DMS53 treated with DMSO at 0.1 percent for 48 hours (cell line): ENCODE data around the gene ARPC1A.
A peak's percentile ranks its signal among the peaks of the same experiment; 100 is the strongest.
"Not testable (repeated sequence)": the region's sequence is repeated elsewhere in the genome, so short reads cannot be mapped to it uniquely, and the experiment has no call there.

Experiments used
- DNase-seq: peaks from one replicate; lab custom pipeline; 2025; ENCODE audit not compliant: unreplicated experiment; lab: John Stamatoyannopoulos, UW

The ARPC1A gene

DNA sequence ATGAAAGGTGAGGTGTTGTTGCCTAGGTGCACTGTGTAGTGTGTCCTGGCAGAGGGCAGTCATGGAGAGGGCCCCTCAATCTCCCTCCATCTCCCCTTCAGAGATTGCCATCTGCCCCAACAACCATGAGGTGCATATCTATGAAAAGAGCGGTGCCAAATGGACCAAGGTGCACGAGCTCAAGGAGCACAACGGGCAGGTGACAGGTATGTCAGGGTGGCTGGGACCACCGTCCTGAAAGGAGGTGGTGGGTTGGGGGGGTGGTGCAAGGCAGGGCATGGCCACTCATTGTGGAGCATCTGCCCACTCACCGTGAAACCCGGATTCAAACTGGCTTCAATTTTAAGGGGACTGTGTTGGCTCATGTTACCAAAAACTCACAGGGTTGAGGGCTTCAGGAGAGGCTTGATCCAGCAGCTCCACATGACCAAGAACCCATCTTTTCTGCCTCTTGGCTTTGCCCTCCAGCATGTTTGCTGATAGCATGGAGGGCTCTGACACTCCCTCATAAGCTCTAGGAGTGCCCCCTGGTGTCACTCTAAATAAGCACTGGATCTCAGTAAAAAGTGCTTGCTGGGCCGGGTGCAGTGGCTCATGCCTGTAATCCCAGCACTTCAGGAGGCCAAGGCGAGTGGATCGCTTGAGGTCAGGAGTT, 61.0 kb downstream of the ARPC1A start:
- no peak for DNase-seq

- DNase-seq = not testable (repeated sequence)
Observed at GRCh38 chr7:99387239-99387635, 61.5 kb downstream of the ARPC1A start.

GRCh38 chr7:99387912-99388311, 62.2 kb downstream of the ARPC1A start:
- DNase-seq = no peak

- no peak for DNase-seq
Observed at GRCh38 chr7:99389772-99390171, 64.1 kb downstream of the ARPC1A start.

DNA sequence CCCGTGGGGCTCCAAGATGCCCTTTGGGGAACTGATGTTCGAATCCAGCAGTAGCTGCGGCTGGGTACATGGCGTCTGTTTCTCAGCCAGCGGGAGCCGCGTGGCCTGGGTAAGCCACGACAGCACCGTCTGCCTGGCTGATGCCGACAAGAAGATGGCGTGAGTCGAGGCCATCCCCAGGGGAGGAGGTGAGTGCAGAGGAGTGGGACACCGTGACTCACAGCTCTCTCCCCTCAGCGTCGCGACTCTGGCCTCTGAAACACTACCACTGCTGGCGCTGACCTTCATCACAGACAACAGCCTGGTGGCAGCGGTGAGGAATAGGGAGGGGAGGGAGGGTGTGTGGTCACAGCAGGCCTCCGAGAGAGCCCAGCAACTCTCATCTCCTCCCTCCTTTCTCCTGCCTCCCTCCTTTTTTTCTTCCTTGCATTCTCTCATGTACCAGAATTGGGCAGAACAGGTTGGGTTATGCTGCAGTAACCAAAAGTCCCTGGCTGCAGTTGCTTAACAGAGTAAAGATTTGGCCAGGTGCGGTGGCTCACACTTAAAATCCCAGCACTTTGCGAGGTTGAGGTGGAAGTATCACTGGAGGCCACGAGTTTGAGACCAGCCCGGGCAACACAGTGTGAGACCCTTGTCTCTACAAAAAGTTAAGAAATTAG, 65.4 kb downstream of the ARPC1A start:
- DNase-seq = no peak

DNA sequence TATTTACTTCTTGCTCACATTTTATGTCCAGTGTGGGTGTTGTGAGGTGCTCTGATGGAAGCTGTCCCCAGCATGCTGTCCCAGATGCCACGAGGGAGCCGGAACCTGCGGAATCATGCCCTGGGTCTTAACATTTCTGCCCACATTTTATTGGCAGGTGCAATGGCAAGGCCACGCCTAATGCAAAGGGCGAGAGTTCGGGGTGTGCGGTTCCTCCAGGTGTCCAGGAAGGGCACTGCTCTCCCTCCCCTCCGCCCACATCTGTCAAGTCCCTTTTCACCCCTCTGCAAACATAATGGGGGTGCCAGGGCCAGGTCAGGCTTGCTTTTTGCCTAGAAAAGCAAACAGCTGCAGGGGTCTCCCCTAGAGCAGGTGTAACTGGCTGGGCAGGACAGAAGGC, 66.3 kb downstream of the ARPC1A start:
- DNase-seq = peak; percentile 23

GRCh38 chr7:99392659-99393354, 67.1 kb downstream of the ARPC1A start:
- DNase-seq = peak; percentile 94

- peak; percentile 51 for DNase-seq
Observed at GRCh38 chr7:99393355-99394187, 67.9 kb downstream of the ARPC1A start.

- DNase-seq = no peak
Observed at GRCh38 chr7:99394188-99394502, 68.4 kb downstream of the ARPC1A start.

DNA sequence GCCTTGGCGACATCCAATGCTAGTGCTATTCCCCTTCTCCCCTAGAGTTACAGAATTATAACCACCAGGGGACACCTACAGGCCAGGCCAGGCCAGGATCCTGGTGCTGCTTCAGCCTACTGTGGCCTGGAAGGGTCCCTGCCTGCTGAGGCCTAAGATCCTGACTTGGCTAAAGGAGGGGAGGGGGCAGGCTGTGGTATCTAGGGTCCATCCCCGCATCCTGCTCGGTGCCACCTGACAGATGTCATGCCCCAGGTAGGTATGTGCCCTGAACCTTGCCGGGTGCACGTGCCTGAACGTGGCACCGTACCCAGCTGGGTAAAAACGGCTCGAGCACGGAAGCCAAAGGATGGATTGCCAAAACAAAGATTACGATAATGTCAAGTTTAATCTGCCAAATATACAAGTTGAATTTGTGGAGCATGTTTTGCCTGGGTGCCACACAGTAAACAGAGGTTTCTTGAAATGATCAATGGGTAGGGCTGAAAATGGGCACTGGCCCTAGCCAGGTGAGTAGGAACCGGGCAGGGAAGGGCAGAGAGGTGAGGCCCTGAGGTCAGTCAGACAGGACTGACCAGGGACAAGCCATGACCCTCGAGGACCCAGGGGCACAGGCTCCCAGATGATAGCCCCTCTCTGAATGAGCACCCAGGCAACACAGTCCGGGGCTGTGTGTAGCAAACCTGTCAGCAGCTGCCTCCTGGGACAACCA, 70.1 kb downstream of the ARPC1A start:
- no peak for DNase-seq

DNA sequence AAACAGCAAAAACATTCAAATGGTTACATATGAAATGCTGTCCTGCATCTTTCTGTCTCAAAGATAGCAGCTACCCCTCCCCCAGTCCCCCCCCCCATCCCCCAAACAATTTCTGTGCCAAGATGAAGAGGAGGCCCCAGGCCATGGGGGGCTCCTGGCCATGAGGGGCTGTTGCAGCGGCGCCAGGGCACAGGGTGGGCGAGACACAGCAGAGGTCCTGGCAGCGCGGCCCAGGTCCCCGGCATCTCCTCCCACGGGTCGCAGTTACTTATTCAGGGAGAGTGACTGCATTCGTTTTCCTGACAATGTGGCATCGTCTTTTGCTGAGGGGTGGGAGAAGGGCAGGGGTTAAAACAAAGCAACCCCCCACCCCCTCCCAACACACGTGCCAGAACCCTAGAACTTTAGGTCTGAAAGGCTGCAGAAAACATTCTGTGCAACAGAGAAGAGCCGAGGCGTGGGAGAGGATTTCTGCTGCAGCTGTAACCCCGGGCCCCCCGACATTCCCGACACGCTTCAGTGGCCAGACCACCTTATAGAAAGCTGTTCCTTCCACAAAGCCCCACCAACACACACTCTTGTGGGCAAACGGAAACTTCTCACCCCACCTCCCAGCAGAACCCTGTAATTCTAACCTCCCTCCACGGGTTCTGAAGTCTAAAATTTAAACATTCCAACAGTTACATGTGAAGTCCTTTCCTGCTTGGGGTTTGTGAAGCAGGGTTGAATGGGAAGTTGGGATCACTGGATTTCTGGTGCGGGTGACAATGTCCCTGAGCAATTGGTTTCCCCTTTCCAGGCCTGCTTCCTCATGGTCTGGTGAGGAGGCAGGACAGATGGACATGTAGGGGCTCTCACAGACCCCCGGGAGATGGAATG, 71.0 kb downstream of the ARPC1A start:
- no peak for DNase-seq

DNA sequence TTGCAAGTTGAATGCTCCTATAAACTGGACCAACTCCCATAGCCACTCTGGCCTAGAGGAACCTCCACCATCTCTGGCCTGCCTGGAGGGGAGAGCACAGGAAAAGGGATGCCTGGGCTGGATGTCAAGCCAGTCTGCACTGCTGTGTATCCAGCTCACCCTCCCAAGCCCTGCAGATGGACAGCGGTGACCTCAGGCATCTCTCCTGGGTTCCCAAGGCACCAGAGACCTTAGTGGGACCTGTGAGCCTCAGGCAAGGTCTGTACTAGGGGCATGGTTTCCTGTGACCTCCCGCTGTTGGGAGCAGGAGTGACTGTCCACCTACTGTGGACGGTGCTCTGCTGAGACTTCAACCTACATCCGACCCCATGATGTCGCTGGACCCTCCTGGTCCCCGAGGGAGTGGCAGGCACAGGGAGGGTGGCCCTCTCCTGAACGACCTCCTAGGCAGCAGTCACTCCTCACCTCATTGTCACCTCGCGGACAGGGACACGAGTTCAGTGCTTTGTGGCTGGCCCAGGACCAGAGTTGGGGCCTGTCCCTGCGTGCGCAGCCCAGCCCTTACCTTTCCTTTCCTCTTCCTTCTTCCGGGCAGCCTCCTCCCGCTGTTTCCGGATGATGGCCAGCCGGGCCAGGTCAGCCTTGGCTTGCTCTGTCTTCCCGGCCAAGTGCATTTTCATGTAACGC, 71.7 kb downstream of the ARPC1A start:
- DNase-seq = no peak

- no peak for DNase-seq
Observed at GRCh38 chr7:99398891-99399445, 73.3 kb downstream of the ARPC1A start.

DNA sequence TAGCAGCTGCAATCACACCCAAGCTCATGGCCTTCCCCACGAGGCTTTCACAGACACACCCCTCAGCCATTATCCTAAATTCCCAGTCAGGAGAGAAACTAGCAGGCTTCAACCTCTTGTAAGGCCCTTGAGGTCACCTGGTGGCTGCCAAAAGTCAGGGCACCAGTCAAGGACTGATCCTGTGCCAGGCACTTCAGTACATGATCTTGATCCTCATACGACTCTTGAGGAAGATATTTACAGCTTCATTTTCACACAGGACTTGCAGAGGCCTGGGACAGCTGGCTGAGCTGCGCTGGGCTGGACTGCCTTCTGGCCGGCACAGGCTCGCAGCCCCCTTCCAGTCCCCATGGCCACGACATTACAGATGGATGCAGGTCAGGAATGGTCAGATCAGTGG, 73.9 kb downstream of the ARPC1A start:
- no peak for DNase-seq

- no peak for DNase-seq
Observed at GRCh38 chr7:99402854-99403253, 77.2 kb downstream of the ARPC1A start.

DNA sequence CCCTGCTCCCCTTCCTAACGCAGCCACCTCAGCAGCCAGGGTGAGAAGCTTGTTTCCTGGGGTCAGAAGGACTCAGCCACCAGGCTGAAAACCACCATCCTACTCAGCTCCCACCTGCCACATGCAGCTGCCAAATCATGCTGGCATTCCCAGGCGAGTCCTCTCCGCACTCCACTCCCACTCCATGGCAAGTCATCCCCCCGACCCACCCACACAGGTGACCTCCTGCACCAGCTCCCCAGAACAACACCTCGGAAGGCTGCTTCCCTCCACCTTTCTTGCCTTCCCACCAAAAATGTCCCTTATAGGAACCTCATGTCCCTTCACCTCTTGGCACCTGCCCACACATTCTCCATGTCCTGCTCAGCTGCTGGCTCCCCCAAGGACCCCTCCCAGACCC, 78.1 kb downstream of the ARPC1A start:
- DNase-seq = no peak

GRCh38 chr7:99404235-99404976, 78.7 kb downstream of the ARPC1A start:
- DNase-seq = no peak

- no peak for DNase-seq
Observed at GRCh38 chr7:99404977-99405320, 79.3 kb downstream of the ARPC1A start.

DNA sequence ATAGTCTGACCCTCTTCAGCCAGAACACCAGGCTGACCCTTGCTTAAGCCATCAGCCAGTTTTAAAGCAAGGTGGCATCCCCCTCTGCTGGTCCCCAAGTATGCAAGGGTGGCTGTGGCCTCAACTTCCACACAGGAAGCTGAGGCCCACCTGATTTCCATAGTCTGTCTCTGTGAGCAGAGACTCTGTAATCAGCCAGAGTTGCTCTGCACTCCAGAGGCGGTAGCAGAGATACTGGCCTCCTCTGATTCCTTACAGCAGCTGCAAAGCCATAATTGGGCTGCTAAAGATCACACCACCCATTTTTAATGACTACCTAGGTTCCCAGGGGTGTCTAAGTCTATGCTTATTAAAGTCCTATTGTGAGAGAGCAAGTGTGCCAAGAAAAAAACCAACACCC, 80.9 kb downstream of the ARPC1A start:
- no peak for DNase-seq
